SU-DHL-6 (cell line): ENCODE results near the gene SLC39A11.

Source experiments
- H2AFZ ChIP-seq: fragments of 200-600 bp; sonication (generic); 2 replicates; pipeline ENCODE4 v1.6.1; 2014; ENCODE audit warnings: low read depth, mild to moderate bottlenecking, moderate library complexity, mixed read lengths, antibody characterized with exemption, low read length; ENCODE audit not compliant: severe bottlenecking
- H3F3A ChIP-seq: fragments of 200-600 bp; shearing (Covaris generic); 2 replicates; pipeline ENCODE4 v1.6.0; 2016; ENCODE audit warnings: antibody characterized with exemption, mild to moderate bottlenecking; ENCODE audit not compliant: insufficient read depth
- H3K27ac ChIP-seq: fragments of 200-600 bp; sonication (generic); 2 replicates; pipeline ENCODE4 v1.5.1; 2016; ENCODE audit warnings: low read depth, mild to moderate bottlenecking, low read length, moderate library complexity, mixed read lengths
- H3K27me3 ChIP-seq: fragments of 200-600 bp; sonication (generic), shearing (Covaris generic); 2 replicates; pipeline ENCODE4 v1.6.0; 2014; ENCODE audit warnings: mild to moderate bottlenecking, low read length
- H3K36me3 ChIP-seq: fragments of 200-600 bp; sonication (generic); 2 replicates; pipeline ENCODE4 v1.6.1; 2014; ENCODE audit warnings: mild to moderate bottlenecking, low read length, mixed read lengths
- H3K4me2 ChIP-seq: fragments of 300-600, 200-600 bp; shearing (Covaris generic), sonication (generic); 2 replicates; pipeline ENCODE4 v1.6.0; 2014; ENCODE audit warnings: low read length, low read depth, mild to moderate bottlenecking; ENCODE audit not compliant: poor library complexity, severe bottlenecking
- H3K4me3 ChIP-seq: fragments of 200-600 bp; sonication (generic); 2 replicates; pipeline ENCODE4 v1.5.1; 2014; ENCODE audit warnings: antibody characterized with exemption, low read length, mild to moderate bottlenecking, mixed read lengths; ENCODE audit not compliant: insufficient read depth, poor library complexity, severe bottlenecking
- H3K79me2 ChIP-seq: fragments of 200-600 bp; sonication (generic); 2 replicates; pipeline ENCODE4 v1.6.1; 2014; ENCODE audit warnings: mild to moderate bottlenecking, low read length, moderate library complexity; ENCODE audit not compliant: insufficient read depth
- H3K9ac ChIP-seq: fragments of 200-600 bp; sonication (generic); 2 replicates; pipeline ENCODE4 v1.7.0; 2014; ENCODE audit warnings: mild to moderate bottlenecking, low read length
- H3K9me2 ChIP-seq: fragments of 200-600 bp; sonication (generic); replicated peaks from 2 replicates; pipeline ENCODE4 v1.6.1; 2014; ENCODE audit warnings: low read length; ENCODE audit not compliant: insufficient read depth
- H3K9me3 ChIP-seq: fragments of 200-600 bp; sonication (generic); 2 replicates; pipeline ENCODE4 v1.6.1; 2014; ENCODE audit warnings: low read length, mixed read lengths; ENCODE audit not compliant: insufficient read depth
- H4K20me1 ChIP-seq: fragments of 200-600 bp; sonication (generic); 2 replicates; pipeline ENCODE4 v1.6.1; 2014; ENCODE audit warnings: low read depth, mild to moderate bottlenecking, antibody characterized with exemption, low read length, moderate library complexity, mixed read lengths
- EZH2phosphoT487 ChIP-seq: fragments of 200-600 bp; sonication (generic), shearing (Covaris generic); conservative IDR thresholded peaks from 2 replicates; pipeline ENCODE4 v1.6.1; 2018; ENCODE audit warnings: mild to moderate bottlenecking, antibody characterized with exemption, low read length, moderate library complexity, mixed read lengths
- TF ChIP-seq, protein P1 (sequence below): fragments of 200-600 bp; sonication (generic); IDR thresholded peaks from one replicate; pipeline ENCODE4 v1.5.1; 2017; ENCODE audit warnings: antibody characterized with exemption, mild to moderate bottlenecking, low read length, moderate library complexity; ENCODE audit not compliant: insufficient read depth, poor library complexity, severe bottlenecking

The SLC39A11 gene

DNA sequence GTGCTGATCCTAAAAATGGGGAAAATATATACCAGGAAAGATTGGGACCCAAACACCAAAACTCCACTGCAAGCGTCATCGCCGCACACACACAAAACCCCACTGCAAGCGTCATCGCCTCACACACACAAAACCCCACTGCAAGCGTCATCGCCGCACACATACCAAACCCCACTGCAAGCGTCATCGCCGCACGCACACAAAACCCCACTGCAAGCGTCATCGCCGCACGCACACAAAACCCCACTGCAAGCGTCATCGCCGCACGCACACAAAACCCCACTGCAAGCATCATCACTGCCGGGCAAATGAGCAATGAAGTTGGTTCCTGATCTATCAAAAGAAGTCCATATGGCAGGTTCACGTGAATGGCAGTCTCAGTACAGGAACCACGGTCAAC lies 144.4 kb downstream of the SLC39A11 start:
- TF ChIP-seq EZH2phosphoT487: no peak
- TF ChIP-seq, protein P1, sequence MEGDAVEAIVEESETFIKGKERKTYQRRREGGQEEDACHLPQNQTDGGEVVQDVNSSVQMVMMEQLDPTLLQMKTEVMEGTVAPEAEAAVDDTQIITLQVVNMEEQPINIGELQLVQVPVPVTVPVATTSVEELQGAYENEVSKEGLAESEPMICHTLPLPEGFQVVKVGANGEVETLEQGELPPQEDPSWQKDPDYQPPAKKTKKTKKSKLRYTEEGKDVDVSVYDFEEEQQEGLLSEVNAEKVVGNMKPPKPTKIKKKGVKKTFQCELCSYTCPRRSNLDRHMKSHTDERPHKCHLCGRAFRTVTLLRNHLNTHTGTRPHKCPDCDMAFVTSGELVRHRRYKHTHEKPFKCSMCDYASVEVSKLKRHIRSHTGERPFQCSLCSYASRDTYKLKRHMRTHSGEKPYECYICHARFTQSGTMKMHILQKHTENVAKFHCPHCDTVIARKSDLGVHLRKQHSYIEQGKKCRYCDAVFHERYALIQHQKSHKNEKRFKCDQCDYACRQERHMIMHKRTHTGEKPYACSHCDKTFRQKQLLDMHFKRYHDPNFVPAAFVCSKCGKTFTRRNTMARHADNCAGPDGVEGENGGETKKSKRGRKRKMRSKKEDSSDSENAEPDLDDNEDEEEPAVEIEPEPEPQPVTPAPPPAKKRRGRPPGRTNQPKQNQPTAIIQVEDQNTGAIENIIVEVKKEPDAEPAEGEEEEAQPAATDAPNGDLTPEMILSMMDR: no peak
- Histone ChIP-seq H3K27ac (no peak overlapping the region), H4K20me1 (no peaks in the 10 kb centered on the region), H3K27me3 (no peaks in the 10 kb centered on the region), H3K4me3 (no peak overlapping the region), H3K79me2 (no peaks in the 10 kb centered on the region), H3K9me3 (no peaks in the 10 kb centered on the region), H3K4me2 (no peak overlapping the region), H3F3A (no peaks in the 10 kb centered on the region), H3K9me2 (no peaks in the 10 kb centered on the region), H3K9ac (no peak overlapping the region), H2AFZ (no peak overlapping the region), H3K36me3 (no peaks in the 10 kb centered on the region)

DNA sequence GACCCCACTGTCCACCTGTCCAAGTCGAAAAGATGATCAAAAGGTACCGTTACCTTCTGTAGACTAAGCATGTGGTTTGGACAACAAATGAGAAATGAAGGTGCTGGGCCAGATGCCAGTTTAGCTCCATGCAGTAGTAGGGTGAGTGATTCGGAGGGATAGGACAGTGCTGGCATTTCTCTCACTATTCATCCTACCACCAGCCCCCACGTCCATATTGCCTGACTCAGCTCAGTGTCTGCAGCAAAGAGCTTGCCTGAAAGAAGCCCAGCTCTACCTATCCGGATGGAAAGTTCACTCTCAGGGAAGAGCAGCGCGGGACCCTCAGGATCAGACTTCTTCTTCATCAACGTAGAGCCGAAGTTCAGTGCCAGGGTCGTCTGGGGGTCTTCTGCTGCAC lies 145.0 kb downstream of the SLC39A11 start:
- Histone ChIP-seq H3K9me3 (no peaks in the 10 kb centered on the region), H3K27me3 (no peaks in the 10 kb centered on the region), H3K9me2 (no peaks in the 10 kb centered on the region), H3K4me3 (no peak overlapping the region), H3K27ac (no peak overlapping the region), H3K36me3 (no peaks in the 10 kb centered on the region), H3K79me2 (no peaks in the 10 kb centered on the region), H4K20me1 (no peaks in the 10 kb centered on the region), H3K9ac (no peak overlapping the region), H2AFZ (no peak overlapping the region), H3F3A (no peaks in the 10 kb centered on the region), H3K4me2 (no peak overlapping the region)
- no peak for TF ChIP-seq EZH2phosphoT487
- TF ChIP-seq, protein P1: no peak

DNA sequence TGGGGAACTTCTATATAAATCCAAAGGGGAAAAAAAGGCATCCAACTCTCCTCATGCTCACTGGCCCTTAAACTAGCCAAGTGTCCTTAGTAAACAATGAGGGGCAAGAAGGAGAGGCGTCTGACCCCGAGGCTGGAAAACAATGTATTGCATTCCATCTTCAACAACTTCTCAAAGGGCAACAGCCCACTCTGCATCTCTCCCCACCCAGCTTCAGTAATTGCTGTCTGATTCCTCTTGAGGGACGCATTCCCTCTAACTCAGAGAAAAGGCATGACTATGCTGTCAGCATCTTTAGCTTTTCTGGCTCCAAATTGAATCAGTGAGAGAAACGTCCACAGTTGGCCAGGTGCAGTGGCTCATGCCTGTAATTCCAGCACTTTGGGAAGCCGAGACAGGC lies 145.8 kb downstream of the SLC39A11 start:
- no peak overlapping the region for H3K4me2 ChIP-seq
- no peak overlapping the region for H2AFZ ChIP-seq
- no peak overlapping the region for H3K27ac ChIP-seq
- no peaks in the 10 kb centered on the region for H3K27me3 ChIP-seq
- H4K20me1 ChIP-seq: no peaks in the 10 kb centered on the region
- no peaks in the 10 kb centered on the region for H3K9me2 ChIP-seq
- no peak for TF ChIP-seq EZH2phosphoT487
- TF ChIP-seq, protein P1: no peak
- H3K4me3 ChIP-seq: no peak overlapping the region
- H3K36me3 ChIP-seq: no peaks in the 10 kb centered on the region
- H3K9ac ChIP-seq: no peak overlapping the region
- H3K79me2 ChIP-seq: no peaks in the 10 kb centered on the region
- no peaks in the 10 kb centered on the region for H3F3A ChIP-seq
- H3K9me3 ChIP-seq: no peaks in the 10 kb centered on the region
